Measurements from ENCODE around the gene IPP. TPM values are rescaled to one million over a fixed set of nuclear protein-coding genes. Genes with fewer than 3 reads are reported as not detected.

The IPP gene
- total and polyA plus RNA-seq, 2 of the 8 experiments (the other 6 are each of a cell fraction or from before 2014, with no cell fraction given) = 1.4 to 5.6 TPM

Other genes with a start within 250 kb of the IPP start
- gene PRDX1, start 228.8 kb downstream of the IPP start, total RNA-seq (2021; fragmentation: NEBNext Ultra II Directional; extraction: Animal tissue kit (Norgen Biotek cat#: 25700)) = 1,354 and 1,418 TPM in 2 replicates
- 611 and 1,165 TPM in 2 replicates for gene PRDX1, start 228.8 kb downstream of the IPP start, polyA plus RNA-seq (2011; rRNA removed)
- gene AKR1A1, start 199.8 kb downstream of the IPP start, total RNA-seq (2021; fragmentation: NEBNext Ultra II Directional; extraction: Animal tissue kit (Norgen Biotek cat#: 25700)) = 334 and 344 TPM in 2 replicates
- 399 and 435 TPM in 2 replicates for gene AKR1A1, start 199.8 kb downstream of the IPP start, polyA plus RNA-seq (2011; rRNA removed)
- gene NASP, start 166.6 kb downstream of the IPP start, total RNA-seq (2021; fragmentation: NEBNext Ultra II Directional; extraction: Animal tissue kit (Norgen Biotek cat#: 25700)) = 629 and 647 TPM in 2 replicates
- gene NASP, start 166.6 kb downstream of the IPP start, polyA plus RNA-seq (2011; rRNA removed) = 263 and 356 TPM in 2 replicates
- 1.9 and 2.0 TPM in 2 replicates for gene CCDC17, start 126.6 kb downstream of the IPP start, total RNA-seq (2021; fragmentation: NEBNext Ultra II Directional; extraction: Animal tissue kit (Norgen Biotek cat#: 25700))
- gene CCDC17, start 126.6 kb downstream of the IPP start, polyA plus RNA-seq (2011; rRNA removed) = 0.95 and 1.2 TPM in 2 replicates
- gene GPBP1L1, start 64.1 kb downstream of the IPP start, total RNA-seq (2021; fragmentation: NEBNext Ultra II Directional; extraction: Animal tissue kit (Norgen Biotek cat#: 25700)) = 119 and 126 TPM in 2 replicates
- gene GPBP1L1, start 64.1 kb downstream of the IPP start, polyA plus RNA-seq (2011; rRNA removed) = 46.6 and 70.1 TPM in 2 replicates
- 39.0 and 44.4 TPM in 2 replicates for gene TMEM69, start 62.5 kb downstream of the IPP start, total RNA-seq (2021; fragmentation: NEBNext Ultra II Directional; extraction: Animal tissue kit (Norgen Biotek cat#: 25700))
- 53.6 and 123 TPM in 2 replicates for gene TMEM69, start 62.5 kb downstream of the IPP start, polyA plus RNA-seq (2011; rRNA removed)
- gene MAST2, start 53.0 kb upstream of the IPP start, total RNA-seq (2021; fragmentation: NEBNext Ultra II Directional; extraction: Animal tissue kit (Norgen Biotek cat#: 25700)) = 35.4 and 36.9 TPM in 2 replicates
- gene MAST2, start 53.0 kb upstream of the IPP start, polyA plus RNA-seq (2011; rRNA removed) = 20.5 and 23.3 TPM in 2 replicates